ENCODE results near the gene TMED8. TPM values are rescaled to one million over a fixed set of nuclear protein-coding genes. Genes with fewer than 3 reads are reported as not detected.
A peak's percentile ranks its signal among the peaks of the same experiment; 100 is the strongest.

Gene TMED8
- total RNA-seq, 1 donor = 13.0 TPM

GRCh38 chr14:77302926-77303325 lies 74.0 kb downstream of the TMED8 start:
- Histone ChIP-seq H3K4me3 (ENCODE audit: insufficient read depth, low read length) (no peak overlapping the region), H3K4me2 (ENCODE audit: insufficient read depth, low read length) (peak overlapping the region; percentile 66), H3K27me3 (ENCODE audit: insufficient read depth, low read length) (no peaks in the 10 kb centered on the region), H3K79me2 (ENCODE audit: insufficient read depth, low read length) (no peaks in the 10 kb centered on the region), H3K4me1 (ENCODE audit: insufficient read depth, low read length) (peaks cover 30% of the 10 kb centered on the region), H4K20me1 (ENCODE audit: insufficient read depth, low read length) (peaks cover 8% of the 10 kb centered on the region), H3K9me3 (ENCODE audit: low read depth, low read length) (no peaks in the 10 kb centered on the region), H3K36me3 (ENCODE audit: insufficient read depth, low read length) (peaks cover 10% of the 10 kb centered on the region), H3K27ac (ENCODE audit: low read depth, low read length) (peak overlapping the region; percentile 96), H2AFZ (ENCODE audit: low read length) (no peak overlapping the region)
- peak; percentile 86 for DNase-seq (ENCODE audit: insufficient read length, low spot score, missing footprints)
- no peak for TF ChIP-seq CTCF (IDR thresholded peaks at IDR 0.05; ENCODE audit: extremely low read depth, low read depth, low read length)

- peak; percentile 97 for TF ChIP-seq CTCF (IDR thresholded peaks at IDR 0.05; ENCODE audit: extremely low read depth, low read depth, low read length)
- peak overlapping the region; percentile 53 for H2AFZ ChIP-seq (ENCODE audit: low read length)
Observed at GRCh38 chr14:77301103-77301502, 75.8 kb downstream of the TMED8 start.

GRCh38 chr14:77299771-77300170 lies 77.1 kb downstream of the TMED8 start:
- TF ChIP-seq CTCF (IDR thresholded peaks at IDR 0.05; ENCODE audit: extremely low read depth, low read depth, low read length) = no peak
- no peaks in the 10 kb centered on the region for H3K27me3 ChIP-seq (ENCODE audit: insufficient read depth, low read length)
- no peaks in the 10 kb centered on the region for H3K79me2 ChIP-seq (ENCODE audit: insufficient read depth, low read length)
- H4K20me1 ChIP-seq (ENCODE audit: insufficient read depth, low read length) = peaks cover 8% of the 10 kb centered on the region
- H3K9me3 ChIP-seq (ENCODE audit: low read depth, low read length) = no peaks in the 10 kb centered on the region
- DNase-seq (ENCODE audit: insufficient read length, low spot score, missing footprints) = no peak
- H3K27ac ChIP-seq (ENCODE audit: low read depth, low read length) = no peak overlapping the region
- no peak overlapping the region for H3K4me2 ChIP-seq (ENCODE audit: insufficient read depth, low read length)
- H3K4me1 ChIP-seq (ENCODE audit: insufficient read depth, low read length) = peaks cover 20% of the 10 kb centered on the region
- no peak overlapping the region for H2AFZ ChIP-seq (ENCODE audit: low read length)
- H3K36me3 ChIP-seq (ENCODE audit: insufficient read depth, low read length) = peaks cover 16% of the 10 kb centered on the region
- no peak overlapping the region for H3K4me3 ChIP-seq (ENCODE audit: insufficient read depth, low read length)

More at GRCh38 chr14:77301103-77301502, 75.8 kb downstream of the TMED8 start:
- H4K20me1 ChIP-seq (ENCODE audit: insufficient read depth, low read length) = peaks cover 8% of the 10 kb centered on the region
- no peaks in the 10 kb centered on the region for H3K27me3 ChIP-seq (ENCODE audit: insufficient read depth, low read length)
- no peaks in the 10 kb centered on the region for H3K9me3 ChIP-seq (ENCODE audit: low read depth, low read length)
- no peak overlapping the region for H3K27ac ChIP-seq (ENCODE audit: low read depth, low read length)
- H3K79me2 ChIP-seq (ENCODE audit: insufficient read depth, low read length) = no peaks in the 10 kb centered on the region
- H3K4me3 ChIP-seq (ENCODE audit: insufficient read depth, low read length) = no peak overlapping the region
- peaks cover 13% of the 10 kb centered on the region for H3K36me3 ChIP-seq (ENCODE audit: insufficient read depth, low read length)
- peak; percentile 93 for DNase-seq (ENCODE audit: insufficient read length, low spot score, missing footprints)
- H3K4me1 ChIP-seq (ENCODE audit: insufficient read depth, low read length) = peaks cover 20% of the 10 kb centered on the region
- peak overlapping the region; percentile 9 for H3K4me2 ChIP-seq (ENCODE audit: insufficient read depth, low read length)

- Histone ChIP-seq H3K27ac (ENCODE audit: low read depth, low read length) (no peak overlapping the region), H3K36me3 (ENCODE audit: insufficient read depth, low read length) (peaks cover 14% of the 10 kb centered on the region), H3K27me3 (ENCODE audit: insufficient read depth, low read length) (no peaks in the 10 kb centered on the region), H2AFZ (ENCODE audit: low read length) (no peak overlapping the region), H3K4me3 (ENCODE audit: insufficient read depth, low read length) (no peak overlapping the region), H3K9me3 (ENCODE audit: low read depth, low read length) (no peaks in the 10 kb centered on the region), H3K4me2 (ENCODE audit: insufficient read depth, low read length) (no peak overlapping the region), H3K79me2 (ENCODE audit: insufficient read depth, low read length) (no peaks in the 10 kb centered on the region), H3K4me1 (ENCODE audit: insufficient read depth, low read length) (no peaks in the 10 kb centered on the region), H4K20me1 (ENCODE audit: insufficient read depth, low read length) (no peaks in the 10 kb centered on the region)
- no peak for TF ChIP-seq CTCF (IDR thresholded peaks at IDR 0.05; ENCODE audit: extremely low read depth, low read depth, low read length)
- no peak for DNase-seq (ENCODE audit: insufficient read length, low spot score, missing footprints)
Observed at GRCh38 chr14:77296906-77297305, 80.0 kb downstream of the TMED8 start.
